GDM1 (cell line): ENCODE data around the gene GMFB.

ENCODE experiments used
- DNase-seq: peaks from one replicate; lab custom pipeline; 2025; lab: John Stamatoyannopoulos, UW

Gene GMFB

GRCh38 chr14:54425537-54426274 lies 63.1 kb downstream of the GMFB start:
- no peak for DNase-seq

- DNase-seq: no peak
Measured at GRCh38 chr14:54425068-54425467, 63.7 kb downstream of the GMFB start.
